CD4-positive, alpha-beta memory T cell (primary cell): ENCODE measurements around the gene PCDHB11. TPM values are rescaled to one million over a fixed set of nuclear protein-coding genes. Genes with fewer than 3 reads are reported as not detected.
A peak's percentile ranks its signal among the peaks of the same experiment; 100 is the strongest.
"Not testable (repeated sequence)": the region's sequence is repeated elsewhere in the genome, so short reads cannot be mapped to it uniquely, and the experiment has no call there.

Experiments used
- CTCF ChIA-PET: fragments of 350-600 bp; sonication (Branson Sonifier 250); formaldehyde crosslinking; loops from one replicate; lab custom pipeline; 2021; ENCODE audit warnings: inconsistent platforms; ENCODE audit not compliant: partially characterized antibody; lab: Charles Lee
- POLR2A ChIA-PET: fragments of 350-600 bp; sonication (Branson Sonifier 250); formaldehyde crosslinking; loops from one replicate; lab custom pipeline; 2021; ENCODE audit not compliant: partially characterized antibody; lab: Charles Lee
- DNase-seq, 5 donors: peaks; one replicate each; pipeline versions ENCODE4 v3.0.0 to v3.0.0-alpha.2; 2020 to 2022; ENCODE audit warnings: mixed read lengths in 1 of 5
- H3K27ac ChIP-seq: one replicate; pipeline ENCODE4 v1.7.0; 2013; ENCODE audit warnings: low read depth, low read length
- H3K27me3 ChIP-seq: 2 replicates; pipeline ENCODE4 v1.7.0; 2013; ENCODE audit warnings: mild to moderate bottlenecking, low read length, moderate library complexity; ENCODE audit not compliant: insufficient read depth
- H3K36me3 ChIP-seq: 2 replicates; pipeline ENCODE4 v1.7.0; 2013; ENCODE audit warnings: mild to moderate bottlenecking, low read length, moderate library complexity; ENCODE audit not compliant: insufficient read depth
- H3K4me1 ChIP-seq: 2 replicates; pipeline ENCODE4 v1.7.0; 2013; ENCODE audit warnings: mild to moderate bottlenecking, low read length, moderate library complexity; ENCODE audit not compliant: insufficient read depth
- H3K4me3 ChIP-seq, 2 donors: one replicate each; pipeline ENCODE4 v1.7.0; 2013; ENCODE audit warnings: low read length in 2 of 2, mild to moderate bottlenecking in 1 of 2
- H3K9me3 ChIP-seq, 2 donors: one replicate each; pipeline ENCODE4 v1.7.0; 2013; ENCODE audit warnings: low read length in 2 of 2, control low read depth in 1 of 2; ENCODE audit not compliant: control insufficient read depth in 1 of 2
- H3K27ac Mint-ChIP-seq, 7 donors: one replicate each; pipeline ENCODE4 v1.8.0; 2020 to 2021; ENCODE audit warnings: mixed read lengths in 7 of 7, mild to moderate bottlenecking in 6 of 7, inconsistent platforms in 3 of 7, moderate library complexity in 3 of 7
- H3K27me3 Mint-ChIP-seq, 2 donors: one replicate each; pipeline ENCODE4 v1.8.0; 2020 to 2021; ENCODE audit warnings: mixed read lengths in 2 of 2
- H3K36me3 Mint-ChIP-seq, 2 donors: one replicate each; pipeline ENCODE4 v1.8.0; 2020 to 2021; ENCODE audit warnings: mixed read lengths in 2 of 2, inconsistent platforms in 1 of 2, mild to moderate bottlenecking in 1 of 2
- H3K4me1 Mint-ChIP-seq, 4 donors: one replicate each; pipeline ENCODE4 v1.8.0; 2020 to 2021; ENCODE audit warnings: mixed read lengths in 4 of 4, mild to moderate bottlenecking in 1 of 4
- H3K4me3 Mint-ChIP-seq, 8 donors: one replicate each; pipeline ENCODE4 v1.8.0; 2020 to 2021; ENCODE audit warnings: mixed read lengths in 8 of 8, mild to moderate bottlenecking in 7 of 8, moderate library complexity in 6 of 8, inconsistent platforms in 3 of 8
- H3K9me3 Mint-ChIP-seq, 8 donors: one replicate each; pipeline ENCODE4 v1.8.0; 2020 to 2021; ENCODE audit warnings: mixed read lengths in 8 of 8, mild to moderate bottlenecking in 5 of 8, inconsistent platforms in 3 of 8, moderate library complexity in 1 of 8
- intact Hi-C: fragments of 100-400 bp; cut with micrococcal nuclease; formaldehyde crosslinking; loops from one replicate; pipeline ENCODE4 v1.15.1; 2023
- polyA plus RNA-seq, 2 donors: library from polyadenylated mRNA; unstranded; fragments of 300-500 nt; fragmentation: Illumina TruSeq; gene quantifications; one replicate each; pipeline ENCODE4 v1.2.3, GENCODE V29; 2021
- total RNA-seq, 2 experiments: library from RNA; stranded (reverse); gene quantifications; one replicate each; pipeline ENCODE4 v1.2.3, GENCODE V29; 2021

PCDHB11 gene
- total and polyA plus RNA-seq, 4 experiments from 2014 or later = not detected

- POLR2A ChIA-PET = no interaction called here
- Mint-ChIP-seq H3K27ac (no peak within 1 kb of the TSS), H3K4me3 (peak within 1 kb of the TSS in 7 of 8 donors; percentile 18 to 75 (median 64)), H3K27me3 (peaks cover 13 to 17% of the 10 kb centered on the region in 2 donors), H3K36me3 (peaks cover 17 to 22% of the 10 kb centered on the region in 2 donors), H3K4me1 (peaks cover 0 to 4% (median 3%) of the 10 kb centered on the region in 4 donors), H3K9me3 (peaks cover 10 to 90% (median 83%) of the 10 kb centered on the region in 8 donors)
- Histone ChIP-seq H3K27ac (no peak within 1 kb of the TSS), H3K27me3 (no peaks in the 10 kb centered on the region), H3K4me3 (no peak within 1 kb of the TSS), H3K9me3 (peaks cover 2 to 23% of the 10 kb centered on the region in 2 donors), H3K36me3 (no peaks in the 10 kb centered on the region), H3K4me1 (no peaks in the 10 kb centered on the region)
- CTCF ChIA-PET = interaction anchor here (0.8 to 1.6 kb wide), 4 partner anchors 267 to 319 kb away, joined by 3 to 6 read pairs (median 4); no protein-coding TSS in a partner anchor
- intact Hi-C loops = loop anchor here (1.0 kb wide), 1 partner anchor 319 kb away; no protein-coding TSS in a partner anchor
- DNase-seq = peak in 3 of 5 donors; percentile 5 to 18 (median 17)
Measured at GRCh38 chr5:141245250-141245717, 45.9 kb downstream of the PCDHB11 start, which contains the start of gene PCDHB15. TSS of gene PCDHB15 (plus strand) at chr5:141245395. CDS start at chr5:141245579, 184 bp downstream.

GRCh38 chr5:141246971-141247370, 47.5 kb downstream of the PCDHB11 start:
- H3K4me1 Mint-ChIP-seq, H3K27ac Mint-ChIP-seq, H3K4me3 Mint-ChIP-seq, POLR2A ChIA-PET, H3K4me3 ChIP-seq, H3K36me3 ChIP-seq, H3K27ac ChIP-seq, H3K4me1 ChIP-seq, H3K27me3 ChIP-seq, DNase-seq, CTCF ChIA-PET, intact Hi-C loops: not testable (repeated sequence)
- peaks cover 6 to 13% of the 10 kb centered on the region in 2 donors for H3K27me3 Mint-ChIP-seq
- H3K9me3 ChIP-seq = peaks cover 2 to 29% of the 10 kb centered on the region in 2 donors
- peaks cover 10 to 94% (median 85%) of the 10 kb centered on the region in 8 donors for H3K9me3 Mint-ChIP-seq
- H3K36me3 Mint-ChIP-seq = peaks cover 15 to 20% of the 10 kb centered on the region in 2 donors

DNA sequence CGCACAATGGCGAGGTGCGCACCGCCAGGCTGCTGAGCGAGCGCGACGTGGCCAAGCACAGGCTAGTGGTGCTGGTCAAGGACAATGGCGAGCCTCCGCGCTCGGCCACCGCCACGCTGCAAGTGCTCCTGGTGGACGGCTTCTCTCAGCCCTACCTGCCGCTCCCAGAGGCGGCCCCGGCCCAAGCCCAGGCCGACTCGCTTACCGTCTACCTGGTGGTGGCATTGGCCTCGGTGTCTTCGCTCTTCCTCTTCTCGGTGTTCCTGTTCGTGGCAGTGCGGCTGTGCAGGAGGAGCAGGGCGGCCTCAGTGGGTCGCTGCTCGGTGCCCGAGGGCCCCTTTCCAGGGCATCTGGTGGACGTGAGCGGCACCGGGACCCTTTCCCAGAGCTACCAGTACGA, 48.0 kb downstream of the PCDHB11 start:
- peaks cover 16 to 19% of the 10 kb centered on the region in 2 donors for H3K36me3 Mint-ChIP-seq
- CTCF ChIA-PET = interaction anchor here (1.4 kb wide), 1 partner anchor 65 kb away, joined by 3 read pairs; no protein-coding TSS in a partner anchor

DNA sequence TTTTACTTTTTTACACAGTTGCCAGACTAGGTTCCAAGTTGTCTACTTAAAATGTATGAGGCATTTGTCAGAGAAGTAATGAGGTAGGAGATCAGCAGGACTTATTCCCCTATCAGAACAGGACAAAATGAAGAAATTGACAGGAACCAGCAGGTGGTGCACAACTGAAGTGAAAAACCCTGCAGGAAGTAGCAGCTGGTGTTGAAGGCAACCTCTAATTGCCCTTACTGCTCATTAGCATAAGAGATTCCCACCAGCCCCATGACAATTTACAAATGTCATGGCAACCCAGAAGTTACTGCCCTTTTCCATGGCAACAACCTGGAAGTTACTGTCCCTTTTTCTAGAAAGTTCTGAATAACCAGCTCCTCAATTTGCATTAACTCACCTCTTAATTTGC, 51.1 kb downstream of the PCDHB11 start:
- POLR2A ChIA-PET = no interaction called here
- peaks cover 4 to 42% of the 10 kb centered on the region in 2 donors for H3K9me3 ChIP-seq

More for the DNA sequence above, 48.0 kb downstream of the PCDHB11 start:
- Mint-ChIP-seq H3K9me3 (peaks cover 10 to 93% (median 85%) of the 10 kb centered on the region in 8 donors), H3K27me3 (peaks cover 5 to 13% of the 10 kb centered on the region in 2 donors), H3K27ac (peak overlapping the region in 1 of 7 donors; percentile 35), H3K4me3 (peak overlapping the region in 1 of 8 donors; percentile 7)
- H3K36me3 ChIP-seq, intact Hi-C loops, H3K27ac ChIP-seq, DNase-seq, H3K4me1 ChIP-seq, H3K27me3 ChIP-seq, H3K4me1 Mint-ChIP-seq, H3K4me3 ChIP-seq, POLR2A ChIA-PET: not testable (repeated sequence)
- H3K9me3 ChIP-seq = peaks cover 2 to 31% of the 10 kb centered on the region in 2 donors

More for the DNA sequence above, 51.1 kb downstream of the PCDHB11 start:
- peaks cover 14 to 19% of the 10 kb centered on the region in 2 donors for H3K36me3 Mint-ChIP-seq
- H3K4me1 Mint-ChIP-seq = no peaks in the 10 kb centered on the region
- Histone ChIP-seq H3K27me3 (no peaks in the 10 kb centered on the region), H3K4me3 (no peak overlapping the region), H3K4me1 (no peaks in the 10 kb centered on the region), H3K27ac (no peak overlapping the region), H3K36me3 (no peaks in the 10 kb centered on the region)
- peaks cover 4 to 93% (median 85%) of the 10 kb centered on the region in 8 donors for H3K9me3 Mint-ChIP-seq
- no peak overlapping the region for H3K4me3 Mint-ChIP-seq
- intact Hi-C loops = no loop called here
- peaks cover 0 to 1% of the 10 kb centered on the region in 2 donors for H3K27me3 Mint-ChIP-seq
- CTCF ChIA-PET = no interaction called here
- DNase-seq = no peak
- no peak overlapping the region for H3K27ac Mint-ChIP-seq

Other genes starting within 250 kb of the PCDHB11 start
Only the 30 nearest of the 37 such genes appear.
- not detected for gene PCDHB1, start 148.3 kb upstream of the PCDHB11 start, total RNA-seq
- gene PCDHB1, start 148.3 kb upstream of the PCDHB11 start, polyA plus RNA-seq = not detected
- 1 to 10 TPM in 1 of 2 experiments, under 1 TPM in 1; 0.28 to 1.3 TPM for gene PCDHB2, start 105.0 kb upstream of the PCDHB11 start, total RNA-seq
- gene PCDHB2, start 105.0 kb upstream of the PCDHB11 start, polyA plus RNA-seq = under 1 TPM in 1 of 2 donors, not detected in 1; 0.08 TPM
- gene PCDHB3, start 99.2 kb upstream of the PCDHB11 start, total RNA-seq = not detected
- not detected for gene PCDHB3, start 99.2 kb upstream of the PCDHB11 start, polyA plus RNA-seq
- gene PCDHB4, start 77.8 kb upstream of the PCDHB11 start, total RNA-seq = not detected
- gene PCDHB4, start 77.8 kb upstream of the PCDHB11 start, polyA plus RNA-seq = not detected
- gene PCDHB5, start 64.4 kb upstream of the PCDHB11 start, total RNA-seq = under 1 TPM in 1 of 2 experiments, not detected in 1; 0.17 TPM
- not detected for gene PCDHB5, start 64.4 kb upstream of the PCDHB11 start, polyA plus RNA-seq
- gene PCDHB6, start 49.6 kb upstream of the PCDHB11 start, total RNA-seq = not detected
- not detected for gene PCDHB6, start 49.6 kb upstream of the PCDHB11 start, polyA plus RNA-seq
- gene PCDHB7, start 27.0 kb upstream of the PCDHB11 start, total RNA-seq = not detected
- not detected for gene PCDHB7, start 27.0 kb upstream of the PCDHB11 start, polyA plus RNA-seq
- not detected for gene PCDHB8, start 21.8 kb upstream of the PCDHB11 start, total RNA-seq
- not detected for gene PCDHB8, start 21.8 kb upstream of the PCDHB11 start, polyA plus RNA-seq
- gene PCDHB16, start 17.2 kb upstream of the PCDHB11 start, total RNA-seq = not detected
- not detected for gene PCDHB16, start 17.2 kb upstream of the PCDHB11 start, polyA plus RNA-seq
- gene PCDHB9, start 12.5 kb upstream of the PCDHB11 start, total RNA-seq = under 1 TPM; 0.44 TPM
- under 1 TPM in 1 of 2 donors, not detected in 1; 0.62 TPM for gene PCDHB9, start 12.5 kb upstream of the PCDHB11 start, polyA plus RNA-seq
- gene PCDHB10, start 7.3 kb upstream of the PCDHB11 start, total RNA-seq = under 1 TPM in 1 of 2 experiments, not detected in 1; 0.15 TPM
- not detected for gene PCDHB10, start 7.3 kb upstream of the PCDHB11 start, polyA plus RNA-seq
- gene PCDHB12, start 9.1 kb downstream of the PCDHB11 start, total RNA-seq = not detected
- gene PCDHB12, start 9.1 kb downstream of the PCDHB11 start, polyA plus RNA-seq = not detected
- gene PCDHB13, start 14.3 kb downstream of the PCDHB11 start, total RNA-seq = under 1 TPM; 0.09 to 0.11 TPM
- not detected for gene PCDHB13, start 14.3 kb downstream of the PCDHB11 start, polyA plus RNA-seq
- under 1 TPM; 0.14 to 0.15 TPM for gene PCDHB14, start 23.7 kb downstream of the PCDHB11 start, total RNA-seq
- gene PCDHB14, start 23.7 kb downstream of the PCDHB11 start, polyA plus RNA-seq = not detected
- under 1 TPM; 0.17 to 0.53 TPM for gene PCDHB15, start 45.8 kb downstream of the PCDHB11 start, total RNA-seq
- not detected for gene PCDHB15, start 45.8 kb downstream of the PCDHB11 start, polyA plus RNA-seq
- gene SLC25A2, start 104.4 kb downstream of the PCDHB11 start, total RNA-seq = under 1 TPM; 0.38 to 0.91 TPM
- not detected for gene SLC25A2, start 104.4 kb downstream of the PCDHB11 start, polyA plus RNA-seq
- 100 to 1,000 TPM; 109 to 119 TPM for gene TAF7, start 121.2 kb downstream of the PCDHB11 start, total RNA-seq
- gene TAF7, start 121.2 kb downstream of the PCDHB11 start, polyA plus RNA-seq = 100 to 1,000 TPM; 165 to 216 TPM
- under 1 TPM; 0.58 to 0.78 TPM for gene PCDHGA1, start 130.9 kb downstream of the PCDHB11 start, total RNA-seq
- gene PCDHGA1, start 130.9 kb downstream of the PCDHB11 start, polyA plus RNA-seq = not detected
- gene PCDHGA2, start 139.1 kb downstream of the PCDHB11 start, total RNA-seq = under 1 TPM; 0.19 to 0.23 TPM
- gene PCDHGA2, start 139.1 kb downstream of the PCDHB11 start, polyA plus RNA-seq = not detected
- gene PCDHGA3, start 144.2 kb downstream of the PCDHB11 start, total RNA-seq = under 1 TPM; 0.17 to 0.26 TPM
- gene PCDHGA3, start 144.2 kb downstream of the PCDHB11 start, polyA plus RNA-seq = under 1 TPM in 1 of 2 donors, not detected in 1; 0.23 TPM
- under 1 TPM; 0.17 to 0.26 TPM for gene PCDHGB1, start 150.5 kb downstream of the PCDHB11 start, total RNA-seq
- gene PCDHGB1, start 150.5 kb downstream of the PCDHB11 start, polyA plus RNA-seq = not detected
- gene PCDHGA4, start 155.4 kb downstream of the PCDHB11 start, total RNA-seq = under 1 TPM in 1 of 2 experiments, not detected in 1; 0.47 TPM
- gene PCDHGA4, start 155.4 kb downstream of the PCDHB11 start, polyA plus RNA-seq = not detected
- under 1 TPM; 0.55 to 0.64 TPM for gene PCDHGB2, start 160.4 kb downstream of the PCDHB11 start, total RNA-seq
- gene PCDHGB2, start 160.4 kb downstream of the PCDHB11 start, polyA plus RNA-seq = not detected
- gene PCDHGA5, start 164.5 kb downstream of the PCDHB11 start, total RNA-seq = under 1 TPM; 0.28 to 0.44 TPM
- not detected for gene PCDHGA5, start 164.5 kb downstream of the PCDHB11 start, polyA plus RNA-seq
- under 1 TPM; 0.50 to 0.76 TPM for gene PCDHGB3, start 170.6 kb downstream of the PCDHB11 start, total RNA-seq
- not detected for gene PCDHGB3, start 170.6 kb downstream of the PCDHB11 start, polyA plus RNA-seq
- under 1 TPM; 0.50 to 0.76 TPM for gene PCDHGA6, start 174.3 kb downstream of the PCDHB11 start, total RNA-seq
- gene PCDHGA6, start 174.3 kb downstream of the PCDHB11 start, polyA plus RNA-seq = under 1 TPM in 1 of 2 donors, not detected in 1; 0.03 TPM
- gene PCDHGA7, start 183.1 kb downstream of the PCDHB11 start, total RNA-seq = under 1 TPM; 0.26 to 0.44 TPM
- gene PCDHGA7, start 183.1 kb downstream of the PCDHB11 start, polyA plus RNA-seq = not detected
- gene PCDHGB4, start 188.1 kb downstream of the PCDHB11 start, total RNA-seq = under 1 TPM; 0.19 to 0.23 TPM
- under 1 TPM in 1 of 2 donors, not detected in 1; 0.13 TPM for gene PCDHGB4, start 188.1 kb downstream of the PCDHB11 start, polyA plus RNA-seq
- under 1 TPM in 1 of 2 experiments, not detected in 1; 0.17 TPM for gene PCDHGA8, start 193.0 kb downstream of the PCDHB11 start, total RNA-seq
- gene PCDHGA8, start 193.0 kb downstream of the PCDHB11 start, polyA plus RNA-seq = not detected
- gene PCDHGB5, start 198.3 kb downstream of the PCDHB11 start, total RNA-seq = under 1 TPM; 0.42 to 0.49 TPM
- gene PCDHGB5, start 198.3 kb downstream of the PCDHB11 start, polyA plus RNA-seq = under 1 TPM in 1 of 2 donors, not detected in 1; 0.39 TPM